ENCODE results near the gene TCF12.
A peak's percentile ranks its signal among the peaks of the same experiment; 100 is the strongest.
"Not testable (repeated sequence)": the region's sequence is repeated elsewhere in the genome, so short reads cannot be mapped to it uniquely, and the experiment has no call there.

TCF12 gene

DNA sequence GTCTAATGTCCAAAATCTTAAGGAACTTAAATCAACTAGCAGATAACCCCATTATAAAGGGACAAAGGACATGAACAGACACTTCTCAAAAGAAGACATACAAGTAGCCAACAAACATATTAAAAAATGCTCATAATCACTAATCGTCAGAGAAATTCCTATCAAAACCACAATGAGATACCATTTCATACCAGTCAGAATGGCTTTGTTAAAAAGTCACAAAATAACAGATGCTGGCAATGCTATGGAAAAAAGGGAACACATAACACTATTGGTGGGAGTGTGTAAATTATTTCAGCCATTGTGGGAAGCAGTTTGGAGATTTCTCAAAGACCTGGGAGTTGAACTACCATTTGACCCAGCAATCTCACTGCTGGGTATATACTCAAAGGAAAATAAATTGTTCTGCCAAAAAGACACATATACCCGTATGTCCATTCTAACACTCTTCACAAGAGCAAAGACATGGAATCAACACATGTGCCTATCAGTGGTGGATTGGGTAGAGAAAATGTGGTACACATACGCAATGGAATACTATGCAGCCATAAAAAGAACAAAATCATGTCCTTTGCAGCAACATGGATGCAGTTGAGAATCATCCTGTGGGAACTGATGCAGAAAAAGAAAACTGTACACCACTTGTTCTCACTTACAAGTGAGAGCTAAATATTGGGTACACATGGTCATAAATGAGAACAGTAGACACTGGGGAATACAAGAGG lies 78.5 kb downstream of the TCF12 start:
- no peak overlapping the region for H3K4me3 ChIP-seq (ENCODE audit: control insufficient read depth, low read depth, low read length)
- TF ChIP-seq, protein P1, sequence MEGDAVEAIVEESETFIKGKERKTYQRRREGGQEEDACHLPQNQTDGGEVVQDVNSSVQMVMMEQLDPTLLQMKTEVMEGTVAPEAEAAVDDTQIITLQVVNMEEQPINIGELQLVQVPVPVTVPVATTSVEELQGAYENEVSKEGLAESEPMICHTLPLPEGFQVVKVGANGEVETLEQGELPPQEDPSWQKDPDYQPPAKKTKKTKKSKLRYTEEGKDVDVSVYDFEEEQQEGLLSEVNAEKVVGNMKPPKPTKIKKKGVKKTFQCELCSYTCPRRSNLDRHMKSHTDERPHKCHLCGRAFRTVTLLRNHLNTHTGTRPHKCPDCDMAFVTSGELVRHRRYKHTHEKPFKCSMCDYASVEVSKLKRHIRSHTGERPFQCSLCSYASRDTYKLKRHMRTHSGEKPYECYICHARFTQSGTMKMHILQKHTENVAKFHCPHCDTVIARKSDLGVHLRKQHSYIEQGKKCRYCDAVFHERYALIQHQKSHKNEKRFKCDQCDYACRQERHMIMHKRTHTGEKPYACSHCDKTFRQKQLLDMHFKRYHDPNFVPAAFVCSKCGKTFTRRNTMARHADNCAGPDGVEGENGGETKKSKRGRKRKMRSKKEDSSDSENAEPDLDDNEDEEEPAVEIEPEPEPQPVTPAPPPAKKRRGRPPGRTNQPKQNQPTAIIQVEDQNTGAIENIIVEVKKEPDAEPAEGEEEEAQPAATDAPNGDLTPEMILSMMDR (conservative IDR thresholded peaks at IDR 0.05; ENCODE audit: control insufficient read depth, insufficient read depth, low read depth, low read length), result no peak
- no peak for DNase-seq (ENCODE audit: low read depth)

DNA sequence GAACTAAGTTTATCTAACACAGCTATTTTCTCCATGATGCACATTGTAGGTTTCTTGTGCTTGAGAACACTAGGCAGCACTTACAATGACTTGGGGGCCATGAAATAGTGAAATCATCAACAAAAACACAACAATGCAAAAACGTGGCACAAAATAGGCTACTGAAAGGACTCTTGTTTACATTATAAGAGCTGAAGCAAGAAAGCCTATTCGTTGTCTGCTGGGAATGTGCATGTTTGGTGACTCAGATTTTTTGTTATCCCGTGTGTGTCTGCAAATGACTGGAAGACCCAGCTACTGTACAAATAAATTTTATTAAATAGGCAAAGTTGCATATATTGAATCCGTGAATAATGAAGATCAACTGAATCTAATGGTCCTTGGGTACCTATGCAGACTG lies 85.0 kb downstream of the TCF12 start:
- TF ChIP-seq, protein P1 (conservative IDR thresholded peaks at IDR 0.05; ENCODE audit: control insufficient read depth, insufficient read depth, low read depth, low read length), result no peak
- peak; percentile 82 for DNase-seq (ENCODE audit: low read depth)
- H3K4me3 ChIP-seq (ENCODE audit: control insufficient read depth, low read depth, low read length), result no peak overlapping the region

DNA sequence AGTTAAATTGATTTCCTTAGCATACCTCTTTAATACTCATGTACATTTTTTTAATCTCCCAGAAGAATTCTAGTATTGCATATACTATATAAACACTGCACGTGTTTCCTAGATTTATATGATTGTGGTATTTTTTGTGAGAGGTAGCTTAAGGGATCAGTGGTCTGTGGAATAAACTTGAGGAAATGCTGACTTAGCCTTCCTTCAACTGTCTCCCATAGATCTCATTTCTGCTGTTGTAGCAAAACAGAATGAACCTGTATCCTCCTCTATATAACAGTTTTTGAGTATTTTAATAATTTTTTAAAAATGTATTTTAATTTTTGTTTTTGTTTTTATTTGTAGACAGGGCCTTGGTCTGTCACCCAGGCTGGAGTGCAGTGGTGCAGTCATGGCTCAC lies 86.8 kb downstream of the TCF12 start:
- TF ChIP-seq, protein P1 (conservative IDR thresholded peaks at IDR 0.05; ENCODE audit: control insufficient read depth, insufficient read depth, low read depth, low read length), result no peak
- no peak overlapping the region for H3K4me3 ChIP-seq (ENCODE audit: control insufficient read depth, low read depth, low read length)
- no peak for DNase-seq (ENCODE audit: low read depth)

DNA sequence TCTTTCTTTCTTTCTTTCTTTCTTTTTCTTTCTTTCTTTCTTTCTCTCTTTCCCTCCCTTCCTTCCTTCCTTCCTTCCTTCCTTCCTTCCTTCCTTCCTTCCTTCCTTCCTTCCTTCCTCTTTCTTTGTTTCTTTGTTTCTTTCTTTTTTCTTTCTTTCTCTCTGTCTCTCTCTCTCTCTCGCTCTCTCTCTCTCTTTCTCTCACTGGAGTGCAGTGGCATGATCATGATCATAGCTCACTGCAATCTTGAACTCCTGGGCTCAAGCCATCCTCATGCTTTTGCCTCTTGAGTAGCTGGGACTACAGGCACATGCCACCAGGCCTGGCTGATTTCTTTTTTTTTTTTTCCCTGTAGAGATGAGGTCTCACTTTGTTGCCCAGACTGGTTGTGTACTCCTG lies 89.4 kb downstream of the TCF12 start:
- H3K4me3 ChIP-seq (ENCODE audit: control insufficient read depth, low read depth, low read length); DNase-seq (ENCODE audit: low read depth): not testable (repeated sequence)

DNA sequence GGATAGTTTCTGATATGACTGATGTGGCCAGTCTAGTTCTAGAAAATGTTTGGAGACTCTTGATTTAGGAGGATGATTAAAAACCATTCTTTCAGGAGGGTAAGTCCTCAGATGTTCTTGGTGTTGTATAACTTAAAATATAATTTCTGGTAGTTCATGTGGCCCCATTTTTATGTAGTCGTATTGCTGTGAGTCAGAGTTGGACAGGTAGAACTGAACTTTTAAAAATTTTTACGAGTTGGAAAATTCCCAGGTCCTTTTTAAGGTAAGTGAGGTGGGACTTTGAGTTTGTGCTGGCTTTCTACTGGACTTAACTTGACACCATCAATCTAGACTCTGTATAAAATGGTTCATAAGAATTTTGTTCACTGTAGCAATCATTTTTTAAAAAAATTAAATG lies 92.3 kb downstream of the TCF12 start:
- TF ChIP-seq, protein P1 (conservative IDR thresholded peaks at IDR 0.05; ENCODE audit: control insufficient read depth, insufficient read depth, low read depth, low read length), result no peak
- H3K4me3 ChIP-seq (ENCODE audit: control insufficient read depth, low read depth, low read length), result no peak overlapping the region
- DNase-seq (ENCODE audit: low read depth), result no peak

DNA sequence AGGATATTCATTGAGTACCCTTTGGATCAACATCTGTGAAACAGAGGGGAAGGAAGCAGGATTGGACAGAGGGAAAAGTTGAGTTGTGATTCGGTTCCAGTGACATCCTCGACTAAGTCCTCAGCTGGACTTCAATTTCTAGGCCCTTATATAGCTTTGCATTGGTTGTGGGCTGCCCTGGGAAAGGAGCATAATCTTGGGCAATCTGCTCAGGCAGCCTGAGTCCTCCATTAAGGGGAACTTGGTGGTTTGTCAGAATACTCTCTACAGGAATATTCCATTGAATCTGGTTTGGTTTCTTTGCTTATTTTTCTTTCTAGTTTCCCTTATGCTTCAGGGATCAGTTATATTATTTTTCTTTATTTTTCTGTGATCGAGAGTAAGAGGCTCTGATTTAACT lies 94.1 kb downstream of the TCF12 start:
- H3K4me3 ChIP-seq (ENCODE audit: control insufficient read depth, low read depth, low read length), result no peak overlapping the region
- no peak for DNase-seq (ENCODE audit: low read depth)
- TF ChIP-seq, protein P1 (conservative IDR thresholded peaks at IDR 0.05; ENCODE audit: control insufficient read depth, insufficient read depth, low read depth, low read length), result no peak

DNA sequence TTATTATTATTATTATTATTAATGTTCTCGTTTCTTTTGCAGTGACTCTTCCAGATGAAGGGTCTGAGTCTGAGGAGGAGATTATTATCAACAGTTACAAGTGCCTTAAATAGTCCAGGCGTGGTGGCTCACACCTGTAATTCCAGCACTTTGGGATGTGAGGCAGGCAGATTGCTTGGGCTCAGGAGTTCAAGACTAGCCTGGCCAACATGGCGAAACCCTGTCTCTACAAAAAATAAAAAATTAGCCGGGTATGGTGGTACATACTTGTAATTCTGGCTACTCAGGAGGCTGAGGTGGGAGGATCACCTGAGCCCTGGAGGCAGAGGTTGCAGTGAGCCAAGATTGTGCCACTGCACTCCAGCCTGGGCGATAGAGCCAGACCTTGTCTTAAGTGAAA lies 96.5 kb downstream of the TCF12 start:
- DNase-seq (ENCODE audit: low read depth); H3K4me3 ChIP-seq (ENCODE audit: control insufficient read depth, low read depth, low read length): not testable (repeated sequence)

DNA sequence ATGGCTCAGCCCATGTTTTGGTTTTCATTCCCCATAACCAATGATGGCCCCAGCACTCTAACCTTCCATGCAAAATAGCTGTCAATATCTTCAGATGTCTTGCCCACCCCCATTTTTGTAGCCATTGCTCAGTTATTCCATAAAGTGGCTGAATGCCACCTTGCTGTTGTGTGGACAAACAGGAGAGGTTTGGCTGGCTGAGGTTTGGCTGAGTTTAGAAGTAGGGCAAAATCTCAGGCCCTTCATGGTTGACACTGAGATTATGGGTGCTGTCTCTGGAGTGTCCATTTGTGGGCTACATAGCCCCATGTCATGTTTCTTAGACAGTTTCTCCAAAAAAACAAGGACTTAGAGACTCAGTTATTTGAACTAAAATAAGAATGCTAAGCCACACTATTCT lies 96.9 kb downstream of the TCF12 start:
- TF ChIP-seq, protein P1 (conservative IDR thresholded peaks at IDR 0.05; ENCODE audit: control insufficient read depth, insufficient read depth, low read depth, low read length), result no peak
- DNase-seq (ENCODE audit: low read depth), result no peak

More for the DNA sequence above, 96.9 kb downstream of the TCF12 start:
- H3K4me3 ChIP-seq (ENCODE audit: control insufficient read depth, low read depth, low read length), result no peak overlapping the region

All from fibroblast of mammary gland (primary cell).